ENCODE data around the gene KSR2. TPM values are rescaled to one million over a fixed set of nuclear protein-coding genes. Genes with fewer than 3 reads are reported as not detected.

Gene KSR2
- total and polyA plus RNA-seq, 10 of the 15 experiments (the other 5 are each of a cell fraction or from before 2014, with no cell fraction given): under 0.01 to 1.5 (median 0.01) TPM; not detected in 3

DNA sequence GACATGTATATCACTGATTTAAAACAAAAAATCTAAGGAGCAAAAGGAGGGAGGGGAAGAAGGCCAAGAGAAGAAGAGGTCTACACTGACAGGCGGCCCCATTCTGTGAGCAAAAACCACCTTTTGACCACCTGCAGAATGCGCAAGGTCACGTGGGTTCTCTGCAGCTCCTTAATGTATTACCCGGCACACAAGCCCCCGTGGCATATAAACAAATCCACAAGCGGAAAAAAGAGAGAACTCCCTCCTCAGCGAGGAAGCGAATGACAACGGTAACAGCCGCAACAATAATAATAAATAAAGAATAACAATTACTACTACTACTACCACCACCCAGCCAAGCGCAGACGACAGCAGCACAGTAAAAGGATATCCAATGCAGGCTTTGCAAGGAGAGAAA lies 1.3 kb downstream of the KSR2 start:
- BruUV-seq (replicated peaks): no TSS peak
- H3K4me2 ChIP-seq (ENCODE audit: control insufficient read depth, insufficient read depth): no peak overlapping the region
- RAD21 ChIA-PET (ENCODE audit: unreplicated experiment): no interaction called here
- CTCF ChIA-PET: interaction anchor here (1.3 kb wide), 1 partner anchor 37 kb away, joined by 3 read pairs; no protein-coding TSS in a partner anchor
- peaks cover 0 to 6% of the 10 kb centered on the region in 2 experiments; a peak in 2 of 4 replicates for H3K27me3 ChIP-seq (replicated peaks in 1 of 2; ENCODE audit: control insufficient read depth in 2 of 2, insufficient read depth in 2 of 2, low read length in 1 of 2)
- H4K20me1 ChIP-seq (ENCODE audit: control insufficient read depth, insufficient read depth): no peaks in the 10 kb centered on the region
- H2AFZ ChIP-seq (ENCODE audit: control insufficient read depth, low read depth, low read length): no peak overlapping the region
- no peak overlapping the region for H3K9ac ChIP-seq (ENCODE audit: control insufficient read depth, insufficient read depth, low read length)
- no peaks in the 10 kb centered on the region for H3K79me2 ChIP-seq (ENCODE audit: control insufficient read depth, insufficient read depth, low read length)
- POLR2A ChIA-PET: no interaction called here
- no peak overlapping the region for H3K4me3 ChIP-seq
- in situ Hi-C loops (cut with MboI): no loop called here
- no peaks in the 10 kb centered on the region for H3K36me3 ChIP-seq (ENCODE audit: control insufficient read depth in 2 of 2, insufficient read depth in 2 of 2, low read length in 1 of 2)
- peaks cover 2% of the 10 kb centered on the region; the same call in 2 of the 3 replicates for H3K9me3 ChIP-seq (replicated peaks; ENCODE audit: control insufficient read depth, insufficient read depth, low read length)
- 47% methylated on average over 12 of the region's 12 CpGs for WGBS (ENCODE audit: insufficient coverage, insufficient replicate concordance, low lambda C conversion rate, missing lambda C conversion rate)
- SMC1A ChIA-PET (ENCODE audit: uncharacterized antibody, unreplicated experiment): no interaction called here
- DNase-seq (ENCODE audit: low read depth, low spot score) (no peak), FAIRE-seq (no peak), ATAC-seq (no peak)
- no peaks in the 10 kb centered on the region; the same call in 1 of the 2 replicates for H3K4me1 ChIP-seq (ENCODE audit: control insufficient read depth, insufficient read depth, low read length)
- no peak overlapping the region for H3K27ac ChIP-seq (ENCODE audit: control insufficient read depth, insufficient read depth)
- intact Hi-C loops (cut with micrococcal nuclease; ENCODE audit: unreplicated experiment): no loop called here
- TF ChIP-seq DPF2 (IDR thresholded peaks at IDR 0.05): no peak
- TF ChIP-seq RAD51 (IDR thresholded peaks at IDR 0.05): peak; percentile 41; the same call in 1 of the 2 replicates

DNA sequence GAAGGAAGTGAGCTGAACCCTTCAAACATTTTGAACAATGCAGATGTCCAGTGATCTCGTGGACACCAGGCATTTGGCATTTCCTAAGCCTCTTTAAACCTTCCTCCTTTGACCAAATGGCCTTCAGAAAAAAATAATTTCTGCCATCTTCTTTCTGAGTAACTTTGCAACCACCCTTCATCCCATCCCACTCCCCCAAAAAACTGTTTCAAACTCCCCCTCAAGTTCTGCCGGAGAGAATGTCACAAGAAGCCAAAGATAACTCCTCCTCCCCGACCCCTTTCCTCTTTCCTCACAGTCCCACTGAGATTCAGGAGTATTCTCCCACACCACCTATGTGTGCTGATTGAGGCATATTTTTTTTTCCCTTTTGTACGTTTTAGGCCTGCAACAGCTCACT lies 1.7 kb downstream of the KSR2 start:
- Histone ChIP-seq H3K27ac (ENCODE audit: control insufficient read depth, insufficient read depth) (no peak overlapping the region), H3K4me2 (ENCODE audit: control insufficient read depth, insufficient read depth) (no peak overlapping the region), H4K20me1 (ENCODE audit: control insufficient read depth, insufficient read depth) (no peaks in the 10 kb centered on the region), H2AFZ (ENCODE audit: control insufficient read depth, low read depth, low read length) (no peak overlapping the region), H3K79me2 (ENCODE audit: control insufficient read depth, insufficient read depth, low read length) (no peaks in the 10 kb centered on the region), H3K27me3 (replicated peaks in 1 of 2; ENCODE audit: control insufficient read depth in 2 of 2, insufficient read depth in 2 of 2, low read length in 1 of 2) (peaks cover 0 to 6% of the 10 kb centered on the region in 2 experiments; a peak in 2 of 4 replicates), H3K4me3 (no peak overlapping the region), H3K9me3 (replicated peaks; ENCODE audit: control insufficient read depth, insufficient read depth, low read length) (peaks cover 2% of the 10 kb centered on the region; the same call in 2 of the 3 replicates), H3K9ac (ENCODE audit: control insufficient read depth, insufficient read depth, low read length) (no peak overlapping the region), H3K36me3 (ENCODE audit: control insufficient read depth in 2 of 2, insufficient read depth in 2 of 2, low read length in 1 of 2) (no peaks in the 10 kb centered on the region), H3K4me1 (ENCODE audit: control insufficient read depth, insufficient read depth, low read length) (no peaks in the 10 kb centered on the region; the same call in 1 of the 2 replicates)
- ChIA-PET POLR2A (no interaction called here), CTCF (interaction anchor here (1.3 kb wide), 1 partner anchor 37 kb away, joined by 3 read pairs; no protein-coding TSS in a partner anchor), SMC1A (ENCODE audit: uncharacterized antibody, unreplicated experiment) (no interaction called here), RAD21 (ENCODE audit: unreplicated experiment) (no interaction called here)
- intact Hi-C loops (cut with micrococcal nuclease; ENCODE audit: unreplicated experiment): no loop called here
- DNase-seq (ENCODE audit: low read depth, low spot score) (no peak), FAIRE-seq (no peak), ATAC-seq (no peak)
- WGBS (ENCODE audit: insufficient coverage, insufficient replicate concordance, low lambda C conversion rate, missing lambda C conversion rate): 25% methylated on average over 4 of the region's 4 CpGs
- no TSS peak for BruUV-seq (replicated peaks)
- in situ Hi-C loops (cut with MboI): no loop called here
- TF ChIP-seq, protein P1, sequence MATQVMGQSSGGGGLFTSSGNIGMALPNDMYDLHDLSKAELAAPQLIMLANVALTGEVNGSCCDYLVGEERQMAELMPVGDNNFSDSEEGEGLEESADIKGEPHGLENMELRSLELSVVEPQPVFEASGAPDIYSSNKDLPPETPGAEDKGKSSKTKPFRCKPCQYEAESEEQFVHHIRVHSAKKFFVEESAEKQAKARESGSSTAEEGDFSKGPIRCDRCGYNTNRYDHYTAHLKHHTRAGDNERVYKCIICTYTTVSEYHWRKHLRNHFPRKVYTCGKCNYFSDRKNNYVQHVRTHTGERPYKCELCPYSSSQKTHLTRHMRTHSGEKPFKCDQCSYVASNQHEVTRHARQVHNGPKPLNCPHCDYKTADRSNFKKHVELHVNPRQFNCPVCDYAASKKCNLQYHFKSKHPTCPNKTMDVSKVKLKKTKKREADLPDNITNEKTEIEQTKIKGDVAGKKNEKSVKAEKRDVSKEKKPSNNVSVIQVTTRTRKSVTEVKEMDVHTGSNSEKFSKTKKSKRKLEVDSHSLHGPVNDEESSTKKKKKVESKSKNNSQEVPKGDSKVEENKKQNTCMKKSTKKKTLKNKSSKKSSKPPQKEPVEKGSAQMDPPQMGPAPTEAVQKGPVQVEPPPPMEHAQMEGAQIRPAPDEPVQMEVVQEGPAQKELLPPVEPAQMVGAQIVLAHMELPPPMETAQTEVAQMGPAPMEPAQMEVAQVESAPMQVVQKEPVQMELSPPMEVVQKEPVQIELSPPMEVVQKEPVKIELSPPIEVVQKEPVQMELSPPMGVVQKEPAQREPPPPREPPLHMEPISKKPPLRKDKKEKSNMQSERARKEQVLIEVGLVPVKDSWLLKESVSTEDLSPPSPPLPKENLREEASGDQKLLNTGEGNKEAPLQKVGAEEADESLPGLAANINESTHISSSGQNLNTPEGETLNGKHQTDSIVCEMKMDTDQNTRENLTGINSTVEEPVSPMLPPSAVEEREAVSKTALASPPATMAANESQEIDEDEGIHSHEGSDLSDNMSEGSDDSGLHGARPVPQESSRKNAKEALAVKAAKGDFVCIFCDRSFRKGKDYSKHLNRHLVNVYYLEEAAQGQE (IDR thresholded peaks at IDR 0.05; ENCODE audit: low read depth, low read length): no peak
- TF ChIP-seq SREBF1 (IDR thresholded peaks at IDR 0.05; ENCODE audit: low read length): no peak
- TF ChIP-seq, protein P2, sequence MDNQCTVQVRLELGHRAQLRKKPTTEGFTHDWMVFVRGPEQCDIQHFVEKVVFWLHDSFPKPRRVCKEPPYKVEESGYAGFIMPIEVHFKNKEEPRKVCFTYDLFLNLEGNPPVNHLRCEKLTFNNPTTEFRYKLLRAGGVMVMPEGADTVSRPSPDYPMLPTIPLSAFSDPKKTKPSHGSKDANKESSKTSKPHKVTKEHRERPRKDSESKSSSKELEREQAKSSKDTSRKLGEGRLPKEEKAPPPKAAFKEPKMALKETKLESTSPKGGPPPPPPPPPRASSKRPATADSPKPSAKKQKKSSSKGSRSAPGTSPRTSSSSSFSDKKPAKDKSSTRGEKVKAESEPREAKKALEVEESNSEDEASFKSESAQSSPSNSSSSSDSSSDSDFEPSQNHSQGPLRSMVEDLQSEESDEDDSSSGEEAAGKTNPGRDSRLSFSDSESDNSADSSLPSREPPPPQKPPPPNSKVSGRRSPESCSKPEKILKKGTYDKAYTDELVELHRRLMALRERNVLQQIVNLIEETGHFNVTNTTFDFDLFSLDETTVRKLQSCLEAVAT (IDR thresholded peaks at IDR 0.05): no peak
- TF ChIP-seq KDM1A (IDR thresholded peaks at IDR 0.05; ENCODE audit: borderline replicate concordance): no peak
- TF ChIP-seq, protein P3, sequence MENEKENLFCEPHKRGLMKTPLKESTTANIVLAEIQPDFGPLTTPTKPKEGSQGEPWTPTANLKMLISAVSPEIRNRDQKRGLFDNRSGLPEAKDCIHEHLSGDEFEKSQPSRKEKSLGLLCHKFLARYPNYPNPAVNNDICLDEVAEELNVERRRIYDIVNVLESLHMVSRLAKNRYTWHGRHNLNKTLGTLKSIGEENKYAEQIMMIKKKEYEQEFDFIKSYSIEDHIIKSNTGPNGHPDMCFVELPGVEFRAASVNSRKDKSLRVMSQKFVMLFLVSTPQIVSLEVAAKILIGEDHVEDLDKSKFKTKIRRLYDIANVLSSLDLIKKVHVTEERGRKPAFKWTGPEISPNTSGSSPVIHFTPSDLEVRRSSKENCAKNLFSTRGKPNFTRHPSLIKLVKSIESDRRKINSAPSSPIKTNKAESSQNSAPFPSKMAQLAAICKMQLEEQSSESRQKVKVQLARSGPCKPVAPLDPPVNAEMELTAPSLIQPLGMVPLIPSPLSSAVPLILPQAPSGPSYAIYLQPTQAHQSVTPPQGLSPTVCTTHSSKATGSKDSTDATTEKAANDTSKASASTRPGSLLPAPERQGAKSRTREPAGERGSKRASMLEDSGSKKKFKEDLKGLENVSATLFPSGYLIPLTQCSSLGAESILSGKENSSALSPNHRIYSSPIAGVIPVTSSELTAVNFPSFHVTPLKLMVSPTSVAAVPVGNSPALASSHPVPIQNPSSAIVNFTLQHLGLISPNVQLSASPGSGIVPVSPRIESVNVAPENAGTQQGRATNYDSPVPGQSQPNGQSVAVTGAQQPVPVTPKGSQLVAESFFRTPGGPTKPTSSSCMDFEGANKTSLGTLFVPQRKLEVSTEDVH (IDR thresholded peaks at IDR 0.05; ENCODE audit: low read depth, partially characterized antibody): no peak

Measured in GM12878 (cell line).